HCT116 (cell line): ENCODE data around the gene TMEM109.

Experiments used
- EZH2 ChIP-seq: fragments of 200-600 bp; sonication (generic); IDR thresholded peaks from 2 replicates; pipeline ENCODE4 v1.6.1; 2017; ENCODE audit warnings: antibody characterized with exemption, mixed run types
- MAX ChIP-seq: IDR thresholded peaks from 2 replicates; pipeline ENCODE4 v1.6.1; 2012
- POLR2A ChIP-seq: IDR thresholded peaks from 2 replicates; pipeline ENCODE4 v1.7.0; 2011; ENCODE audit warnings: borderline replicate concordance; ENCODE audit not compliant: insufficient read depth, insufficient read length; ENCODE audit errors: extremely low read depth
- TF ChIP-seq, protein P1 (sequence below), 3 experiments: fragments of 200-600 bp in 1 of 3; sonication (generic) in 1 of 3; IDR thresholded peaks in 2 of 3; conservative IDR thresholded peaks in 1 of 3; 2 replicates each; pipeline ENCODE4 v1.5.1; 2012 to 2017; ENCODE audit warnings: low read depth in 2 of 3, low read length in 2 of 3, antibody characterized with exemption in 1 of 3, borderline replicate concordance in 1 of 3, control low read depth in 1 of 3, mild to moderate bottlenecking in 1 of 3, mixed read lengths in 1 of 3, mixed run types in 1 of 3, moderate library complexity in 1 of 3; ENCODE audit not compliant: insufficient read depth in 1 of 3

DNA sequence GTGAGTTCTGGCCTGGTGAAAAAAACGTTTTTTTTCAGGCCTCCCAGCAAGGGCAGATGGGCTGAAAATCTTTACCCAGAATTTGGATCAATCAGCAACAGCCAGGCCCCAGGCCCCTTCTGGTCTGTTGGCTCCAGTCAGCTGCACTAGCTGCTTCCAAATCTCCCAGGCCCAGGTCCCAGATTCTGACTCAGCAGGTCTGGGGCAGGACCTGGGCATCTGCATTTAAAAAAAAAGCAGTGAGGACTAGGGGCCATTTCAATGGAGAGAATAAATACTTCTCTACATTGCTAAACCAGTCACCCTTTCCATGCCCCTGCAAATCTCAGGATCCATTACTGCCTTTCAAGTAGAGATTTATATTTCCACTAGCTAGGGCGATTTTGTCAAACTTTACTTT is 33.7 kb downstream of the TMEM109 start:
- TF ChIP-seq, protein P1, sequence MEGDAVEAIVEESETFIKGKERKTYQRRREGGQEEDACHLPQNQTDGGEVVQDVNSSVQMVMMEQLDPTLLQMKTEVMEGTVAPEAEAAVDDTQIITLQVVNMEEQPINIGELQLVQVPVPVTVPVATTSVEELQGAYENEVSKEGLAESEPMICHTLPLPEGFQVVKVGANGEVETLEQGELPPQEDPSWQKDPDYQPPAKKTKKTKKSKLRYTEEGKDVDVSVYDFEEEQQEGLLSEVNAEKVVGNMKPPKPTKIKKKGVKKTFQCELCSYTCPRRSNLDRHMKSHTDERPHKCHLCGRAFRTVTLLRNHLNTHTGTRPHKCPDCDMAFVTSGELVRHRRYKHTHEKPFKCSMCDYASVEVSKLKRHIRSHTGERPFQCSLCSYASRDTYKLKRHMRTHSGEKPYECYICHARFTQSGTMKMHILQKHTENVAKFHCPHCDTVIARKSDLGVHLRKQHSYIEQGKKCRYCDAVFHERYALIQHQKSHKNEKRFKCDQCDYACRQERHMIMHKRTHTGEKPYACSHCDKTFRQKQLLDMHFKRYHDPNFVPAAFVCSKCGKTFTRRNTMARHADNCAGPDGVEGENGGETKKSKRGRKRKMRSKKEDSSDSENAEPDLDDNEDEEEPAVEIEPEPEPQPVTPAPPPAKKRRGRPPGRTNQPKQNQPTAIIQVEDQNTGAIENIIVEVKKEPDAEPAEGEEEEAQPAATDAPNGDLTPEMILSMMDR (IDR thresholded peaks at IDR 0.05 in 2 of 3, conservative IDR thresholded peaks at IDR 0.05 in 1 of 3; ENCODE audit: borderline replicate concordance in 1 of 3, insufficient read depth in 1 of 3, low read depth in 2 of 3, low read length in 2 of 3) = no peak
- TF ChIP-seq EZH2 (no peak), POLR2A (no peak), MAX (no peak)
